ENCODE results near the gene LAMA2.

The LAMA2 gene

GRCh38 chr6:129320892-129321291 is 438.0 kb downstream of the LAMA2 start:
- no peaks in the 10 kb centered on the region for H3K36me3 ChIP-seq (replicated peaks; ENCODE audit: insufficient read depth, low read length)
- H3K4me1 ChIP-seq (ENCODE audit: low read length), result no peaks in the 10 kb centered on the region
- H2AFZ ChIP-seq (ENCODE audit: low read length), result no peak overlapping the region

GRCh38 chr6:129321303-129321702 is 438.4 kb downstream of the LAMA2 start:
- Histone ChIP-seq H2AFZ (ENCODE audit: low read length) (no peak overlapping the region), H3K4me3 (ENCODE audit: low read length) (no peak overlapping the region), H3K79me2 (ENCODE audit: low read length) (no peaks in the 10 kb centered on the region), H3K9me3 (replicated peaks; ENCODE audit: insufficient read depth, low read length) (no peaks in the 10 kb centered on the region), H3K27ac (ENCODE audit: low read length) (no peak overlapping the region), H3K9me2 (replicated peaks; ENCODE audit: insufficient read depth, low read length) (no peaks in the 10 kb centered on the region), H3K4me1 (ENCODE audit: low read length) (no peaks in the 10 kb centered on the region), H3F3A (ENCODE audit: insufficient read depth, low read length) (no peaks in the 10 kb centered on the region), H3K4me2 (ENCODE audit: low read depth, low read length) (no peak overlapping the region), H3K9ac (ENCODE audit: low read length) (no peak overlapping the region), H3K27me3 (replicated peaks; ENCODE audit: insufficient read depth, low read length) (no peaks in the 10 kb centered on the region), H3K36me3 (replicated peaks; ENCODE audit: insufficient read depth, low read length) (no peaks in the 10 kb centered on the region), H4K20me1 (ENCODE audit: insufficient read depth, low read length) (no peaks in the 10 kb centered on the region)
- DNase-seq, result no peak
- TF ChIP-seq EZH2phosphoT487 (IDR thresholded peaks at IDR 0.05; ENCODE audit: low read length) (no peak), EZH2 (optimal IDR thresholded peaks at IDR 0.05; ENCODE audit: low read depth, low read length) (no peak), CTCF (IDR thresholded peaks at IDR 0.05; ENCODE audit: low read length) (no peak)

More at GRCh38 chr6:129320892-129321291, 438.0 kb downstream of the LAMA2 start:
- no peaks in the 10 kb centered on the region for H3K9me3 ChIP-seq (replicated peaks; ENCODE audit: insufficient read depth, low read length)
- no peak overlapping the region for H3K9ac ChIP-seq (ENCODE audit: low read length)
- no peaks in the 10 kb centered on the region for H4K20me1 ChIP-seq (ENCODE audit: insufficient read depth, low read length)
- DNase-seq, result no peak
- H3K4me3 ChIP-seq (ENCODE audit: low read length), result no peak overlapping the region
- no peaks in the 10 kb centered on the region for H3K9me2 ChIP-seq (replicated peaks; ENCODE audit: insufficient read depth, low read length)
- no peaks in the 10 kb centered on the region for H3F3A ChIP-seq (ENCODE audit: insufficient read depth, low read length)
- no peak overlapping the region for H3K4me2 ChIP-seq (ENCODE audit: low read depth, low read length)
- H3K79me2 ChIP-seq (ENCODE audit: low read length), result no peaks in the 10 kb centered on the region
- H3K27ac ChIP-seq (ENCODE audit: low read length), result no peak overlapping the region
- H3K27me3 ChIP-seq (replicated peaks; ENCODE audit: insufficient read depth, low read length), result no peaks in the 10 kb centered on the region
- TF ChIP-seq EZH2 (optimal IDR thresholded peaks at IDR 0.05; ENCODE audit: low read depth, low read length), result no peak
- TF ChIP-seq EZH2phosphoT487 (IDR thresholded peaks at IDR 0.05; ENCODE audit: low read length), result no peak
- no peak for TF ChIP-seq CTCF (IDR thresholded peaks at IDR 0.05; ENCODE audit: low read length)

GRCh38 chr6:129324345-129324744 is 441.4 kb downstream of the LAMA2 start:
- Histone ChIP-seq H3K4me3 (ENCODE audit: low read length) (no peak overlapping the region), H3K9ac (ENCODE audit: low read length) (no peak overlapping the region), H3K4me1 (ENCODE audit: low read length) (no peaks in the 10 kb centered on the region), H3K9me2 (replicated peaks; ENCODE audit: insufficient read depth, low read length) (no peaks in the 10 kb centered on the region), H4K20me1 (ENCODE audit: insufficient read depth, low read length) (no peaks in the 10 kb centered on the region), H3K27ac (ENCODE audit: low read length) (no peak overlapping the region), H3K36me3 (replicated peaks; ENCODE audit: insufficient read depth, low read length) (no peaks in the 10 kb centered on the region), H2AFZ (ENCODE audit: low read length) (no peak overlapping the region), H3K9me3 (replicated peaks; ENCODE audit: insufficient read depth, low read length) (no peaks in the 10 kb centered on the region), H3F3A (ENCODE audit: insufficient read depth, low read length) (no peaks in the 10 kb centered on the region), H3K79me2 (ENCODE audit: low read length) (no peaks in the 10 kb centered on the region), H3K4me2 (ENCODE audit: low read depth, low read length) (no peak overlapping the region), H3K27me3 (replicated peaks; ENCODE audit: insufficient read depth, low read length) (no peaks in the 10 kb centered on the region)
- no peak for DNase-seq
- TF ChIP-seq EZH2phosphoT487 (IDR thresholded peaks at IDR 0.05; ENCODE audit: low read length) (no peak), EZH2 (optimal IDR thresholded peaks at IDR 0.05; ENCODE audit: low read depth, low read length) (no peak), CTCF (IDR thresholded peaks at IDR 0.05; ENCODE audit: low read length) (no peak)
